WTC11 (cell line): ENCODE data around the gene ID3. TPM values are rescaled to one million over a fixed set of nuclear protein-coding genes. Genes with fewer than 3 reads are reported as not detected.

Experiments used
- ATAC-seq: fragments of 200-7000 bp; cut with Tn5 transposase; 2 replicates; pipeline ENCODE4 v1.10.0; 2021; ENCODE audit warnings: mild to moderate bottlenecking, moderate library complexity
- CTCF ChIA-PET: fragments of 300-600 bp; sonication (Branson Sonifier 250); formaldehyde crosslinking; loops from one replicate; lab custom pipeline; 2021; ENCODE audit warnings: antibody characterized with exemption; lab: Charles Lee
- POLR2A ChIA-PET: fragments of 350-600 bp; sonication (Branson Sonifier 250); formaldehyde crosslinking; loops from one replicate; lab custom pipeline; 2021; ENCODE audit warnings: antibody characterized with exemption; lab: Charles Lee
- DNase-seq: peaks from one replicate; pipeline ENCODE4 v3.0.0; 2021; ENCODE audit warnings: low spot score
- H3K27ac Mint-ChIP-seq: 2 replicates; pipeline ENCODE4 v1.8.0; 2021; ENCODE audit warnings: mixed read lengths
- H3K27me3 Mint-ChIP-seq: 2 replicates; pipeline ENCODE4 v1.8.0; 2021; ENCODE audit warnings: low read depth, mild to moderate bottlenecking, moderate library complexity, mixed read lengths
- H3K36me3 Mint-ChIP-seq: 2 replicates; pipeline ENCODE4 v1.8.0; 2021; ENCODE audit warnings: mixed read lengths
- H3K4me1 Mint-ChIP-seq: 2 replicates; pipeline ENCODE4 v1.8.0; 2022; ENCODE audit warnings: mixed read lengths
- H3K4me3 Mint-ChIP-seq: 2 replicates; pipeline ENCODE4 v1.8.0; 2021; ENCODE audit warnings: mild to moderate bottlenecking, moderate library complexity, mixed read lengths
- H3K9me3 Mint-ChIP-seq: 2 replicates; pipeline ENCODE4 v1.8.0; 2021; ENCODE audit warnings: mixed read lengths
- CREB1 ChIP-seq: sonication (generic); formaldehyde crosslinking; IDR thresholded peaks from 2 replicates; pipeline ENCODE4 v1.8.0; 2023; ENCODE audit warnings: mild to moderate bottlenecking, missing genetic modification reagents
- E2F1 ChIP-seq: sonication (generic); formaldehyde crosslinking; IDR thresholded peaks from 2 replicates; pipeline ENCODE4 v1.8.0; 2022; ENCODE audit warnings: mild to moderate bottlenecking, missing genetic modification reagents
- E2F5 ChIP-seq: sonication (generic); formaldehyde crosslinking; IDR thresholded peaks from 2 replicates; pipeline ENCODE4 v1.8.1; 2022; ENCODE audit warnings: mild to moderate bottlenecking, moderate library complexity, missing genetic modification reagents
- EMX1 ChIP-seq: fragments of 250-450 bp; sonication (Bioruptor Pico); IDR thresholded peaks from 2 replicates; pipeline ENCODE4 v1.8.0; 2021; ENCODE audit warnings: mild to moderate bottlenecking
- ESRRA ChIP-seq: sonication (generic); formaldehyde crosslinking; IDR thresholded peaks from 2 replicates; pipeline ENCODE4 v1.8.1; 2022; ENCODE audit warnings: mild to moderate bottlenecking, missing genetic modification reagents, borderline replicate concordance
- ETV6 ChIP-seq: sonication (generic); formaldehyde crosslinking; IDR thresholded peaks from 2 replicates; pipeline ENCODE4 v1.8.1; 2022; ENCODE audit warnings: mild to moderate bottlenecking, missing genetic modification reagents
- GABPB1 ChIP-seq: sonication (generic); formaldehyde crosslinking; IDR thresholded peaks from 2 replicates; pipeline ENCODE4 v1.8.1; 2023; ENCODE audit warnings: mild to moderate bottlenecking, missing genetic modification reagents
- GRHL2 ChIP-seq: fragments of 250-450 bp; sonication (Bioruptor Pico); IDR thresholded peaks from 2 replicates; pipeline ENCODE4 v1.8.0; 2022; ENCODE audit warnings: mild to moderate bottlenecking, moderate library complexity; ENCODE audit not compliant: insufficient replicate concordance, severe bottlenecking
- HMGXB4 ChIP-seq: sonication (generic); formaldehyde crosslinking; IDR thresholded peaks from 2 replicates; pipeline ENCODE4 v1.8.1; 2023; ENCODE audit warnings: mild to moderate bottlenecking, moderate library complexity, missing genetic modification reagents
- KAT7 ChIP-seq: sonication (generic); formaldehyde crosslinking; IDR thresholded peaks from 2 replicates; pipeline ENCODE4 v1.8.1; 2023; ENCODE audit warnings: missing genetic modification reagents, mild to moderate bottlenecking, borderline replicate concordance
- MYBL2 ChIP-seq: sonication (generic); formaldehyde crosslinking; IDR thresholded peaks from 2 replicates; pipeline ENCODE4 v1.8.1; 2023; ENCODE audit warnings: mild to moderate bottlenecking, moderate library complexity, missing genetic modification reagents
- NR3C1 ChIP-seq: sonication (generic); formaldehyde crosslinking; conservative IDR thresholded peaks from 2 replicates; pipeline ENCODE4 v1.8.1; 2023; ENCODE audit warnings: low read depth, mild to moderate bottlenecking, missing genetic modification reagents
- RELA ChIP-seq: sonication (generic); formaldehyde crosslinking; IDR thresholded peaks from 2 replicates; pipeline ENCODE4 v1.8.1; 2022; ENCODE audit warnings: missing genetic modification reagents, mild to moderate bottlenecking, borderline replicate concordance
- RORB ChIP-seq: fragments of 250-450 bp; sonication (Bioruptor Pico); IDR thresholded peaks from 2 replicates; pipeline ENCODE4 v1.9.0; 2021; ENCODE audit warnings: mild to moderate bottlenecking
- SOX15 ChIP-seq: fragments of 250-450 bp; sonication (Bioruptor Pico); IDR thresholded peaks from 2 replicates; pipeline ENCODE4 v1.9.0; 2021; ENCODE audit warnings: mild to moderate bottlenecking
- STAT6 ChIP-seq: sonication (generic); formaldehyde crosslinking; conservative IDR thresholded peaks from 2 replicates; pipeline ENCODE4 v1.8.1; 2023; ENCODE audit warnings: mild to moderate bottlenecking, low read depth, missing genetic modification reagents, moderate library complexity
- TCF7 ChIP-seq: sonication (generic); formaldehyde crosslinking; IDR thresholded peaks from 2 replicates; pipeline ENCODE4 v1.8.0; 2022; ENCODE audit warnings: mild to moderate bottlenecking, low read depth, missing genetic modification reagents, moderate library complexity
- TEAD4 ChIP-seq: sonication (generic); formaldehyde crosslinking; IDR thresholded peaks from 2 replicates; pipeline ENCODE4 v1.8.0; 2022; ENCODE audit warnings: mild to moderate bottlenecking, missing genetic modification reagents
- ZBTB43 ChIP-seq: sonication (generic); formaldehyde crosslinking; IDR thresholded peaks from 2 replicates; pipeline ENCODE4 v1.8.1; 2023; ENCODE audit warnings: mild to moderate bottlenecking, missing genetic modification reagents
- ZNF396 ChIP-seq: fragments of 250-450 bp; sonication (Bioruptor Pico); IDR thresholded peaks from 2 replicates; pipeline ENCODE4 v1.8.0; 2021; ENCODE audit warnings: mild to moderate bottlenecking, moderate library complexity, borderline replicate concordance
- total RNA-seq: library from RNA; stranded (reverse); gene quantifications from 3 replicates; pipeline ENCODE4 v1.2.3, GENCODE V29; 2021

ID3 gene
- total RNA-seq, 1 experiment from 2014 or later, result 168 TPM

GRCh38 chr1:23592209-23592892, 33.0 kb upstream of the ID3 start:
- TF ChIP-seq RORB (CRISPR knock-in tag) (no peak), CREB1 (CRISPR knock-in tag) (no peak), HMGXB4 (no peak), E2F5 (CRISPR knock-in tag) (no peak), MYBL2 (no peak), TEAD4 (CRISPR knock-in tag) (no peak), KAT7 (CRISPR knock-in tag) (no peak), RELA (no peak), SOX15 (CRISPR knock-in tag) (no peak), TCF7 (no peak), ESRRA (no peak), STAT6 (no peak)
- CTCF ChIA-PET, result interaction anchor here (1.6 to 4.5 kb wide), 4 partner anchors 11 to 45 kb away, joined by 4 to 25 read pairs (median 10); no protein-coding TSS in a partner anchor
- Mint-ChIP-seq H3K9me3 (no peaks in the 10 kb centered on the region), H3K4me1 (peaks cover 81% of the 10 kb centered on the region), H3K27me3 (peaks cover 1% of the 10 kb centered on the region; the same call in 1 of the 2 replicates), H3K36me3 (no peaks in the 10 kb centered on the region), H3K27ac (no peak overlapping the region), H3K4me3 (no peak overlapping the region)
- ATAC-seq (no peak), DNase-seq (no peak)
- POLR2A ChIA-PET, result interaction anchor here (0.9 to 1.5 kb wide), 3 partner anchors 16 to 36 kb away, joined by 4 to 5 read pairs (median 4); partner anchors contain the start of gene ID3

GRCh38 chr1:23591460-23592208, 32.3 kb upstream of the ID3 start:
- ChIA-PET CTCF (interaction anchor here (0.7 to 4.5 kb wide), 5 partner anchors 10 to 66 kb away, joined by 3 to 25 read pairs (median 6); no protein-coding TSS in a partner anchor), POLR2A (interaction anchor here (0.9 to 1.5 kb wide), 3 partner anchors 15 to 35 kb away, joined by 4 to 5 read pairs (median 4); partner anchors contain the start of gene ID3)
- Mint-ChIP-seq H3K4me3 (no peak overlapping the region), H3K4me1 (peaks cover 73% of the 10 kb centered on the region), H3K9me3 (no peaks in the 10 kb centered on the region), H3K27ac (peak overlapping the region; percentile 2), H3K27me3 (peaks cover 3% of the 10 kb centered on the region; the same call in 1 of the 2 replicates), H3K36me3 (no peaks in the 10 kb centered on the region)
- DNase-seq (no peak), ATAC-seq (peak; percentile 25; the same call in 1 of the 2 replicates)
- no peak for TF ChIP-seq NR3C1 (CRISPR knock-in tag)
- TF ChIP-seq KAT7 (CRISPR knock-in tag), result no peak
- no peak for TF ChIP-seq GABPB1 (CRISPR knock-in tag)
- no peak for TF ChIP-seq HMGXB4
- TF ChIP-seq E2F1 (CRISPR knock-in tag), result no peak
- TF ChIP-seq GRHL2 (CRISPR knock-in tag), result no peak
- TF ChIP-seq ETV6 (CRISPR knock-in tag), result no peak
- no peak for TF ChIP-seq RORB (CRISPR knock-in tag)
- no peak for TF ChIP-seq ZNF396
- no peak for TF ChIP-seq STAT6
- TF ChIP-seq EMX1 (CRISPR knock-in tag), result no peak
- TF ChIP-seq ZBTB43 (CRISPR knock-in tag), result no peak
